Suprapubic skin (tissue), 4 donors: ENCODE measurements around the gene COL16A1. TPM values are rescaled to one million over a fixed set of nuclear protein-coding genes. Genes with fewer than 3 reads are reported as not detected.

Experiments used
- DNase-seq, 2 donors: peaks; one replicate each; pipeline ENCODE4 v3.0.0-alpha.2; 2019; ENCODE audit warnings: low spot score in 2 of 2
- H3K27ac ChIP-seq: fragments of 200-600 bp; sonication (generic); one replicate; pipeline ENCODE4 v1.5.1; 2019
- H3K27me3 ChIP-seq: fragments of 200-600 bp; sonication (generic); one replicate; pipeline ENCODE4 v1.5.1; 2019
- H3K36me3 ChIP-seq: fragments of 200-600 bp; sonication (generic); one replicate; pipeline ENCODE4 v1.5.1; 2019
- H3K4me1 ChIP-seq: fragments of 200-600 bp; sonication (generic); one replicate; pipeline ENCODE4 v1.5.1; 2019
- H3K4me3 ChIP-seq: fragments of 200-600 bp; sonication (generic); one replicate; pipeline ENCODE4 v1.5.1; 2019; ENCODE audit warnings: mild to moderate bottlenecking
- H3K9me3 ChIP-seq: fragments of 200-600 bp; sonication (generic); one replicate; pipeline ENCODE4 v1.5.1; 2019
- CTCF ChIP-seq, 2 donors: fragments of 200-600 bp in 1 of 2; fragments of 450-650 bp in 1 of 2; sonication (generic) in 1 of 2; IDR thresholded peaks; one replicate each; pipeline ENCODE4 v1.5.1; 2016 to 2019; ENCODE audit warnings: antibody characterized with exemption in 2 of 2, mild to moderate bottlenecking in 1 of 2, moderate library complexity in 1 of 2
- EP300 ChIP-seq: sonication (generic); formaldehyde crosslinking; IDR thresholded peaks from one replicate; pipeline ENCODE4 v1.6.1; 2017; ENCODE audit warnings: antibody characterized with exemption
- POLR2A ChIP-seq, 2 donors: fragments of 450-650 bp; IDR thresholded peaks; one replicate each; pipeline ENCODE4 v1.6.1; 2017; ENCODE audit warnings: antibody characterized with exemption in 2 of 2, mild to moderate bottlenecking in 2 of 2, moderate library complexity in 2 of 2
- POLR2AphosphoS5 ChIP-seq, 3 donors: sonication (generic); formaldehyde crosslinking; IDR thresholded peaks; one replicate each; pipeline ENCODE4 v1.6.1; 2017; ENCODE audit warnings: antibody characterized with exemption in 3 of 3
- WGBS: methylation state at CpG from one replicate; pipeline ENCODE4 v1.1.5; 2018; 5-methylcytosine and 5-hydroxymethylcytosine counted together
- total RNA-seq, 4 donors: library from RNA; depleted of rRNA; stranded (reverse); fragments of >200 nt; gene quantifications; one replicate each; pipeline ENCODE4 v1.1.0, GENCODE V29; 2016

COL16A1 gene
- total RNA-seq, 4 donors from 2014 or later: 41.6 to 188 (median 93.1) TPM

- H3K36me3 ChIP-seq: peaks cover 71% of the 10 kb centered on the region
- no peaks in the 10 kb centered on the region for H3K9me3 ChIP-seq
- no peak for TF ChIP-seq EP300
- no peak for TF ChIP-seq CTCF (IDR thresholded peaks at IDR 0.05)
- no peak for TF ChIP-seq POLR2A (IDR thresholded peaks at IDR 0.05)
- no peak for TF ChIP-seq POLR2AphosphoS5 (IDR thresholded peaks at IDR 0.05)
- no peak overlapping the region for H3K27ac ChIP-seq
- H3K4me1 ChIP-seq: no peaks in the 10 kb centered on the region
- H3K4me3 ChIP-seq: no peak overlapping the region
- WGBS: 86% methylated on average over 7 of the region's 8 CpGs
- H3K27me3 ChIP-seq: no peaks in the 10 kb centered on the region
- no peak for DNase-seq
Measured at GRCh38 chr1:31685795-31686194, 18.0 kb downstream of the COL16A1 start.

GRCh38 chr1:31683997-31684396, 19.8 kb downstream of the COL16A1 start:
- TF ChIP-seq CTCF (IDR thresholded peaks at IDR 0.05) (peak in 1 of 2 donors; percentile 30), EP300 (no peak), POLR2A (IDR thresholded peaks at IDR 0.05) (no peak), POLR2AphosphoS5 (IDR thresholded peaks at IDR 0.05) (no peak)
- no peaks in the 10 kb centered on the region for H3K4me1 ChIP-seq
- no peak overlapping the region for H3K27ac ChIP-seq
- H3K4me3 ChIP-seq: no peak overlapping the region
- no peak for DNase-seq
- H3K9me3 ChIP-seq: no peaks in the 10 kb centered on the region
- H3K27me3 ChIP-seq: no peaks in the 10 kb centered on the region
- WGBS: 82% methylated on average over 9 of the region's 11 CpGs
- H3K36me3 ChIP-seq: peaks cover 74% of the 10 kb centered on the region

GRCh38 chr1:31681415-31681814, 22.4 kb downstream of the COL16A1 start:
- peaks cover 73% of the 10 kb centered on the region for H3K36me3 ChIP-seq
- WGBS: 67% methylated on average over 7 of the region's 9 CpGs
- H3K4me1 ChIP-seq: no peaks in the 10 kb centered on the region
- no peak for TF ChIP-seq POLR2A (IDR thresholded peaks at IDR 0.05)
- TF ChIP-seq EP300: no peak
- no peak for TF ChIP-seq POLR2AphosphoS5 (IDR thresholded peaks at IDR 0.05)
- no peak for TF ChIP-seq CTCF (IDR thresholded peaks at IDR 0.05)
- H3K4me3 ChIP-seq: no peak overlapping the region
- no peak for DNase-seq
- no peaks in the 10 kb centered on the region for H3K9me3 ChIP-seq
- no peaks in the 10 kb centered on the region for H3K27me3 ChIP-seq
- H3K27ac ChIP-seq: no peak overlapping the region

- WGBS: 87% methylated on average over 23 of the region's 23 CpGs
- Histone ChIP-seq H3K27me3 (no peaks in the 10 kb centered on the region), H3K9me3 (no peaks in the 10 kb centered on the region), H3K4me1 (no peaks in the 10 kb centered on the region), H3K36me3 (peaks cover 63% of the 10 kb centered on the region), H3K27ac (no peak overlapping the region), H3K4me3 (no peak overlapping the region)
- TF ChIP-seq EP300 (no peak), CTCF (IDR thresholded peaks at IDR 0.05) (no peak), POLR2A (IDR thresholded peaks at IDR 0.05) (no peak), POLR2AphosphoS5 (IDR thresholded peaks at IDR 0.05) (no peak)
- no peak for DNase-seq
Measured at GRCh38 chr1:31679676-31680230, 24.1 kb downstream of the COL16A1 start.

GRCh38 chr1:31679091-31679490, 24.7 kb downstream of the COL16A1 start:
- TF ChIP-seq POLR2A (IDR thresholded peaks at IDR 0.05) (no peak), CTCF (IDR thresholded peaks at IDR 0.05) (no peak), EP300 (no peak), POLR2AphosphoS5 (IDR thresholded peaks at IDR 0.05) (no peak)
- no peak for DNase-seq

More at GRCh38 chr1:31679091-31679490, 24.7 kb downstream of the COL16A1 start:
- H3K27me3 ChIP-seq: no peaks in the 10 kb centered on the region
- H3K36me3 ChIP-seq: peaks cover 61% of the 10 kb centered on the region
- H3K9me3 ChIP-seq: no peaks in the 10 kb centered on the region
- no peaks in the 10 kb centered on the region for H3K4me1 ChIP-seq
- 38% methylated on average over 2 of the region's 2 CpGs for WGBS
- H3K27ac ChIP-seq: no peak overlapping the region
- H3K4me3 ChIP-seq: no peak overlapping the region
